GM19463 (cell line): ENCODE measurements around the gene CFTR.

Experiments
- ATAC-seq: cut with Tn5 transposase; IDR thresholded peaks from one replicate; pipeline ENCODE4 v1.9.1; 2021; ENCODE audit warnings: mild to moderate bottlenecking, moderate library complexity; ENCODE audit not compliant: unreplicated experiment

CFTR gene

GRCh38 chr7:117582219-117582704 is 102.4 kb downstream of the CFTR start:
- ATAC-seq, result no peak

- no peak for ATAC-seq
Observed at GRCh38 chr7:117587931-117588330, 108.1 kb downstream of the CFTR start.

- peak; percentile 59 for ATAC-seq
Observed at GRCh38 chr7:117588352-117588794, 108.5 kb downstream of the CFTR start.

- ATAC-seq, result no peak
Observed at GRCh38 chr7:117590191-117590590, 110.4 kb downstream of the CFTR start.

GRCh38 chr7:117592011-117592635 is 112.3 kb downstream of the CFTR start:
- ATAC-seq, result no peak

GRCh38 chr7:117596134-117596533 is 116.3 kb downstream of the CFTR start:
- no peak for ATAC-seq

GRCh38 chr7:117597755-117598154 is 117.9 kb downstream of the CFTR start:
- ATAC-seq, result no peak

- ATAC-seq, result no peak
Observed at GRCh38 chr7:117600911-117601310, 121.1 kb downstream of the CFTR start.

GRCh38 chr7:117603627-117604026 is 123.8 kb downstream of the CFTR start:
- ATAC-seq, result peak; percentile 62

GRCh38 chr7:117605712-117606111 is 125.9 kb downstream of the CFTR start:
- no peak for ATAC-seq

GRCh38 chr7:117606132-117606531 is 126.3 kb downstream of the CFTR start:
- ATAC-seq, result no peak

GRCh38 chr7:117610396-117610795 is 130.6 kb downstream of the CFTR start:
- no peak for ATAC-seq

- ATAC-seq, result no peak
Observed at GRCh38 chr7:117612637-117613036, 132.8 kb downstream of the CFTR start.

- ATAC-seq, result no peak
Observed at GRCh38 chr7:117616694-117617093, 136.9 kb downstream of the CFTR start.

GRCh38 chr7:117619681-117620080 is 139.9 kb downstream of the CFTR start:
- ATAC-seq, result no peak

- no peak for ATAC-seq
Observed at GRCh38 chr7:117621075-117621618, 141.3 kb downstream of the CFTR start.

- ATAC-seq, result no peak
Observed at GRCh38 chr7:117623606-117624005, 143.8 kb downstream of the CFTR start.

GRCh38 chr7:117630501-117630900 is 150.7 kb downstream of the CFTR start:
- no peak for ATAC-seq

- no peak for ATAC-seq
Observed at GRCh38 chr7:117630907-117631564, 151.2 kb downstream of the CFTR start.

- no peak for ATAC-seq
Observed at GRCh38 chr7:117631652-117632051, 151.8 kb downstream of the CFTR start.

- no peak for ATAC-seq
Observed at GRCh38 chr7:117637937-117638336, 158.1 kb downstream of the CFTR start.

GRCh38 chr7:117639966-117640365 is 160.1 kb downstream of the CFTR start:
- no peak for ATAC-seq
